Upper lobe of left lung (tissue), 6 donors: ENCODE measurements around the gene NOC4L. TPM values are rescaled to one million over a fixed set of nuclear protein-coding genes. Genes with fewer than 3 reads are reported as not detected.
"Not testable (repeated sequence)": the region's sequence is repeated elsewhere in the genome, so short reads cannot be mapped to it uniquely, and the experiment has no call there.

Source experiments
- ATAC-seq, 2 donors: fragments of 200-7000 bp; cut with Tn5 transposase; one replicate each; pipeline ENCODE4 v1.9.1; 2022; ENCODE audit warnings: mild to moderate bottlenecking in 2 of 2, moderate library complexity in 2 of 2; ENCODE audit not compliant: low FRiP score in 2 of 2
- DNase-seq, 2 donors: peaks; one replicate each; pipeline ENCODE4 v3.0.0-alpha.2; 2019 to 2020
- H3K27ac ChIP-seq, 4 donors: fragments of 200-600 bp; sonication (generic); one replicate each; pipeline ENCODE4 v1.5.1; 2016 to 2019
- H3K27me3 ChIP-seq, 4 donors: fragments of 200-600 bp; sonication (generic); one replicate each; pipeline ENCODE4 v1.5.1; 2017 to 2019
- H3K36me3 ChIP-seq, 4 donors: fragments of 200-600 bp; sonication (generic); one replicate each; pipeline ENCODE4 v1.5.1; 2016 to 2019
- H3K4me1 ChIP-seq, 4 donors: fragments of 200-600 bp; sonication (generic); one replicate each; pipeline ENCODE4 v1.5.1; 2018 to 2019
- H3K4me3 ChIP-seq, 4 donors: fragments of 200-600 bp; sonication (generic); one replicate each; pipeline ENCODE4 v1.5.1; 2017 to 2019; ENCODE audit warnings: mild to moderate bottlenecking in 2 of 4, moderate library complexity in 1 of 4
- H3K9me3 ChIP-seq, 4 donors: fragments of 200-600 bp; sonication (generic); one replicate each; pipeline ENCODE4 v1.5.1; 2018 to 2019
- EP300 ChIP-seq, 4 donors: sonication (generic); formaldehyde crosslinking; IDR thresholded peaks; one replicate each; pipeline ENCODE4 v1.5.1; 2017; ENCODE audit warnings: antibody characterized with exemption in 4 of 4, control low read depth in 2 of 4
- POLR2A ChIP-seq, 4 donors: fragments of 450-650 bp; IDR thresholded peaks; one replicate each; pipeline ENCODE4 v1.5.1; 2016 to 2017; ENCODE audit warnings: antibody characterized with exemption in 4 of 4, mild to moderate bottlenecking in 2 of 4
- POLR2AphosphoS5 ChIP-seq, 2 donors: sonication (generic); formaldehyde crosslinking; IDR thresholded peaks; one replicate each; pipeline ENCODE4 v1.5.1; 2017; ENCODE audit warnings: antibody characterized with exemption in 2 of 2
- WGBS, 2 donors: methylation state at CpG; one replicate each; pipeline ENCODE4 v1.1.5; 2017 to 2018; 5-methylcytosine and 5-hydroxymethylcytosine counted together
- total RNA-seq, 6 donors: library from RNA; depleted of rRNA in 4 of 6; stranded (reverse); fragments of >200 nt in 4 of 6; gene quantifications; one replicate each; pipeline versions ENCODE4 v1.1.0 to v1.2.1, GENCODE V29; 2016 to 2021
- TF ChIP-seq, protein P1 (sequence below), 6 experiments: fragments of 450-650 bp in 4 of 6; fragments of 200-600 bp in 2 of 6; sonication (generic) in 2 of 6; IDR thresholded peaks; one replicate each; pipeline ENCODE4 v1.5.1; 2016 to 2019; ENCODE audit warnings: antibody characterized with exemption in 6 of 6
- donor health status: DM: no; HTN: no; CAD: no; lungs with moderate emphysema.
- donor health status: DM: no; HTN: yes; CAD: no; lungs with severe emphysema.

NOC4L gene
- total RNA-seq, 6 donors from 2014 or later = 7.4 to 22.4 (median 19.2) TPM

DNA sequence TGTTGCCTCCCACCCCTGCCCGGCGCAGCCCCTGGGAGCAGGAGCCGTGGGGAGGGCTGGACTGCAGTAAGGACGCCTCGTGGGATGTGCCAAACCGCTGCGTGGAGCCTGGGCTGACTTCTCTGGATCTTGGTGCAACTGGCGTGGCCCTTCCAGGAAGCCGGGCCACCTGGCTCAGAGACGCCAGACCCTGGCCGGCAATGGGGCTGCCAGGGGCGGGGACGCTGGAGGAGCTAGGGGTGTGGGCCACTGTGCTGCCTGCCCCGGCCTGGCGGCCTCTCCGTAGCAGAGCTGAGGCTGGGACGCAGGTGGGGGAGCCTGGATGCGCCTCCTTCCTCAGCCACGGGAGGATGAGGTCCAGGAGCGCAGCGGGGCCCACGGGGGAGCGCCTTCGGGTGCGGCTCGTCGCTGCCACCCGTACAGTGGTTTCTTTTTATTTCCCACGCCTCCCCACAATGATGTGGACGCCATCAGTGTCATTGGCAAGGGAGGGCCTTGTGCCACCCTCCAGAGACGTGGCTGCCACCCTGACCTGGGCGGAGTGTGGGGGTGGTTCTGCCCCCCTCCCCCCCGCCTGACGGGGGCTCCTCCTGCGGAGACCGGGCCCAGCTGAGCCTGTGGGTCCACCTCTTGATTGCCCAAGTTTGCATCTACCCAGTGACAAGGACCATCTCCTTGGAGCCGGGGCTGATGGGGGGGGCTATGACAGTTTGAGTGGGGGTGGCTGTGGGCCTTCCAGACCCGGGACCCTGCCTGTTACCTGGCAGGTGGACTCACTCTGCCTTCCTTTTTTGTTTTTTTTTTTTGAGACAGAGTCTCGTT lies 11.4 kb upstream of the NOC4L start:
- DNase-seq = peak in 1 of 2 donors; percentile 83

DNA sequence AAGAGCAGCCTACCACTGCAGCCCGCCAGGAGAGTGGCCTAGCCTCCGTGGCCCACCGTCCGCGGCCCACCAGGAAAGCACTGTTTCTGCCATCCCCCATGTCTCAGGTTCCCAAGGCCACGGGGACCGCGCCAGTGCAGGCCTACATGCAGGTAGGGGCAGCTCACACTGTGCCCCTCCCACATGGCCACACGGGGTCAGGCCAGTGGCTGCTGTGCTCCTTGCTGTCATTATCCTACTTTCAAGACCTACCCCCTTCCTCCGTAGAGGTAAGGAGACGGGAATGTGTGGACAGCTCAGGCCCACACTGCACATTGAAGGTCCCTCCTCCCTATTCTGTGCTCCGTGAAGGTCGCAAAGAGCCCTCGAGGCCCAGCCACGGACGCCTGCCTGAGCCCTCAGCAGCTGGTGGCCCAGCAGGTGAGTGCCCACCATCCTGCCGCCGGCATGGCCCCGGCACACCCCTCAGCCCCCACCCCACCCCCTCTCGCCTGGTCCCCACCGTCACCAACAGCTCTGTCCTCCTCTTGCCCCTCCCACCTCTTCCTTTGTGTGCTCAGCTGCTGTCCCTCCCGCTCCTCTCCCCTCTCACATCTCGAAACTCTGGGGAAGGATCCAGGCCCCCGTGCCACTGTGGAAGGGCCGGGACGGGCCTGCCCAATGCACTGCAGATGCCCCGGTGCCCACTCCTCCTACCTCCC lies 10.2 kb upstream of the NOC4L start:
- ATAC-seq = peak in 1 of 2 donors; percentile 7
- no peak for DNase-seq
- Histone ChIP-seq H3K4me3 (no peak overlapping the region), H3K27ac (no peak overlapping the region), H3K27me3 (no peaks in the 10 kb centered on the region), H3K9me3 (no peaks in the 10 kb centered on the region), H3K4me1 (no peaks in the 10 kb centered on the region), H3K36me3 (peaks cover 5 to 14% (median 7%) of the 10 kb centered on the region in 4 donors)
- no peak for TF ChIP-seq EP300 (IDR thresholded peaks at IDR 0.05)
- TF ChIP-seq, protein P1, sequence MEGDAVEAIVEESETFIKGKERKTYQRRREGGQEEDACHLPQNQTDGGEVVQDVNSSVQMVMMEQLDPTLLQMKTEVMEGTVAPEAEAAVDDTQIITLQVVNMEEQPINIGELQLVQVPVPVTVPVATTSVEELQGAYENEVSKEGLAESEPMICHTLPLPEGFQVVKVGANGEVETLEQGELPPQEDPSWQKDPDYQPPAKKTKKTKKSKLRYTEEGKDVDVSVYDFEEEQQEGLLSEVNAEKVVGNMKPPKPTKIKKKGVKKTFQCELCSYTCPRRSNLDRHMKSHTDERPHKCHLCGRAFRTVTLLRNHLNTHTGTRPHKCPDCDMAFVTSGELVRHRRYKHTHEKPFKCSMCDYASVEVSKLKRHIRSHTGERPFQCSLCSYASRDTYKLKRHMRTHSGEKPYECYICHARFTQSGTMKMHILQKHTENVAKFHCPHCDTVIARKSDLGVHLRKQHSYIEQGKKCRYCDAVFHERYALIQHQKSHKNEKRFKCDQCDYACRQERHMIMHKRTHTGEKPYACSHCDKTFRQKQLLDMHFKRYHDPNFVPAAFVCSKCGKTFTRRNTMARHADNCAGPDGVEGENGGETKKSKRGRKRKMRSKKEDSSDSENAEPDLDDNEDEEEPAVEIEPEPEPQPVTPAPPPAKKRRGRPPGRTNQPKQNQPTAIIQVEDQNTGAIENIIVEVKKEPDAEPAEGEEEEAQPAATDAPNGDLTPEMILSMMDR (IDR thresholded peaks at IDR 0.05) = no peak
- TF ChIP-seq POLR2AphosphoS5 (IDR thresholded peaks at IDR 0.05) = no peak
- no peak for TF ChIP-seq POLR2A (IDR thresholded peaks at IDR 0.05)
- 67 to 79% methylated on average over 14 to 25 of the region's 27 CpGs for WGBS, 2 donors

More for the DNA sequence above, 11.4 kb upstream of the NOC4L start:
- Histone ChIP-seq H3K27me3 (no peaks in the 10 kb centered on the region), H3K9me3 (no peaks in the 10 kb centered on the region), H3K4me1 (no peaks in the 10 kb centered on the region), H3K27ac (no peak overlapping the region), H3K4me3 (no peak overlapping the region), H3K36me3 (peaks cover 0 to 7% (median 1%) of the 10 kb centered on the region in 4 donors)
- 88 to 89% methylated on average over 15 to 38 of the region's 39 CpGs for WGBS, 2 donors
- TF ChIP-seq EP300 (IDR thresholded peaks at IDR 0.05) (no peak), POLR2AphosphoS5 (IDR thresholded peaks at IDR 0.05) (no peak), POLR2A (IDR thresholded peaks at IDR 0.05) (no peak)
- TF ChIP-seq, protein P1 (IDR thresholded peaks at IDR 0.05) = no peak
- ATAC-seq = peak; percentile 11 to 42

DNA sequence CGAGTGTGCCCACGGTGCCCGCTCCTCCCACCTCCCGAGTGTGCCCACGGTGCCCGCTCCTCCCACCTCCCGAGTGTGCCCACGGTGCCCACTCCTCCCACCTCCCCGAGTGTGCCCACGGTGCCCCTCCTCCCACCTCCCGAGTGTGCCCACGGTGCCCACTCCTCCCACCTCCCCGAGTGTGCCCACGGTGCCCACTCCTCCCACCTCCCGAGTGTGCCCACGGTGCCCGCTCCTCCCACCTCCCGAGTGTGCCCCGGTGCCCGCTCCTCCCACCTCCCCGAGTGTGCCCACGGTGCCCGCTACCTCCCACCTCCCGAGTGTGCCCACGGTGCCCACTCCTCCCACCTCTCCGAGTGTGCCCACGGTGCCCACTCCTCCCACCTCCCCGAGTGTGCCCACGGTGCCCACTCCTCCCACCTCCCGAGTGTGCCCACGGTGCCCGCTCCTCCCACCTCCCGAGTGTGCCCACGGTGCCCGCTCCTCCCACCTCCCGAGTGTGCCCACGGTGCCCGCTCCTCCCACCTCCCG lies 9.5 kb upstream of the NOC4L start:
- ATAC-seq, H3K27me3 ChIP-seq, H3K4me3 ChIP-seq, H3K4me1 ChIP-seq, H3K9me3 ChIP-seq, DNase-seq, H3K27ac ChIP-seq: not testable (repeated sequence)
- WGBS, 2 donors = 82 to 89% methylated on average over 3 of the region's 39 CpGs
- peaks cover 7 to 20% (median 12%) of the 10 kb centered on the region in 4 donors for H3K36me3 ChIP-seq

DNA sequence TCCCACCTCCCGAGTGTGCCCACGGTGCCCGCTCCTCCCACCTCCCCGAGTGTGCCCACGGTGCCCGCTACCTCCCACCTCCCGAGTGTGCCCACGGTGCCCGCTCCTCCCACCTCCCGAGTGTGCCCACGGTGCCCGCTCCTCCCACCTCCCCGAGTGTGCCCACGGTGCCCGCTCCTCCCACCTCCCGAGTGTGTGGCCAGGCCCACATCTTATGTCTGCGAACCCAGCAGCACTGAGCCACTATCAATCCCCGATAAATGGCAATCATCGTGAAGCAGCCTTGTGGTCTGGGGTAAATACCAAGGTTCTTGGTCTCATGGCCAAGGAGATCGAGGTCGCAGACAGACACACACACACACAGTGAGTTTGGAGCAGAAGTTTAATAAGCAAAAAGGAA lies 8.0 kb upstream of the NOC4L start:
- H3K36me3 ChIP-seq = peaks cover 7 to 35% (median 27%) of the 10 kb centered on the region in 4 donors
- H3K27me3 ChIP-seq, H3K4me1 ChIP-seq, H3K27ac ChIP-seq, ATAC-seq, DNase-seq, H3K4me3 ChIP-seq, H3K9me3 ChIP-seq: not testable (repeated sequence)
- 77 to 91% methylated on average over 4 to 8 of the region's 21 CpGs for WGBS, 2 donors

DNA sequence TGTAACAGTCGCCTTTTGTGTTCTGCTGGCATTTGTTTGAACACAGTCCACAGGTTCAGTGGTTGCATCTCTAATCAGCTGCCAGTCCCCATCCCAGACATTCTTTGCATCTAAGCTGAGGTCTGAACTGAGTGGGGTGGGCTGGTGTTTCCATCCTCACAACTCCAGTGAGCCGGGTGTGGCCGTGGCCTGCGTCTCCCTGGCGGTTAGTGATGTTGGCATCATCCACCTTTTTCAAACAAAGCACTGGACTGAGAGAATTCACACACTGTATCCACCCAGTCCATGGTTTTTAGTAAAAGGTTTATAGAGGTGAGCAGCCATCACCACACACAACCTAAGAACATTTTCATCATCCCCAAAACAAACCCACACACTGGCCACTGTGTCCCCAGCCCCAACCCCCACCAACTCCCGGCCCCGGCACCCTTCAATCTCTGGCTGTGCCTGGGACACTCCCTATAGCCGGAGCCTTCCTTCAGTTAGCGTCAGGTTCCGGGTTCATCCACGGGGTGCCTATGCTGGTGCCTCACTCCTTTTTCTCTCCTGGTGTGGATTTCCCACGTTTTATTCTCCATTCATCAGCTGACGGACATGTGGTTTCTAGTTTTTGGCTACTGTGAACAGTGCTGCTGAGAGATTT lies 6.7 kb upstream of the NOC4L start:
- peaks cover 2 to 8% (median 3%) of the 10 kb centered on the region in 4 donors for H3K4me1 ChIP-seq
- TF ChIP-seq EP300 (IDR thresholded peaks at IDR 0.05) (no peak), POLR2AphosphoS5 (IDR thresholded peaks at IDR 0.05) (no peak), POLR2A (IDR thresholded peaks at IDR 0.05) (no peak)
- TF ChIP-seq, protein P1 (IDR thresholded peaks at IDR 0.05) = no peak
- peak in 1 of 2 donors; percentile 3 for DNase-seq
- 85 to 89% methylated on average over 13 of the region's 13 CpGs for WGBS, 2 donors
- H3K36me3 ChIP-seq = peaks cover 7 to 48% (median 39%) of the 10 kb centered on the region in 4 donors
- ATAC-seq = no peak
- H3K9me3 ChIP-seq = no peaks in the 10 kb centered on the region
- no peak overlapping the region for H3K4me3 ChIP-seq
- H3K27me3 ChIP-seq = no peaks in the 10 kb centered on the region
- no peak overlapping the region for H3K27ac ChIP-seq
